ENCODE data around the gene PLXNA4.

Gene PLXNA4

GRCh38 chr7:132158841-132159240, 417.4 kb downstream of the PLXNA4 start:
- no peak for DNase-seq (ENCODE audit: low read depth in 2 of 3, low spot score in 1 of 3)

DNA sequence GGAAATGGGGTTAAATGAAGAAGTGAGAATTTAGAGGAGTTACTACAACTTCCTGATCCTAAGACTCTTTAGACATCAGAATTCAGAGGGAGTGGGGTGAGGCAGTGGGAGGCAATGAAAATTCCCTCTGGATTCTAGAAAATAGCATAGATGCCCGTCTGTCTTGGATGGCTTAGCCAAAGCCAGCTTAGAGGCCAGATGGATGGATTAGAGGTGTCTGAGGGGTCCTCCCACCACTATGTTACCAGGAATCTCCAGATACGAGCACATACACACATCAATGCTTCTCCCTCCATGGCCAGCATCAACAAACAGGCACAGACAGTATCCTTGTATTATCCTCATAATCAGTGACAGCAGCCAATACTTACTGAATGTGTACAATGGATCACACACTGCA, 418.1 kb downstream of the PLXNA4 start:
- DNase-seq (ENCODE audit: low read depth in 2 of 3, low spot score in 1 of 3), result no peak

DNA sequence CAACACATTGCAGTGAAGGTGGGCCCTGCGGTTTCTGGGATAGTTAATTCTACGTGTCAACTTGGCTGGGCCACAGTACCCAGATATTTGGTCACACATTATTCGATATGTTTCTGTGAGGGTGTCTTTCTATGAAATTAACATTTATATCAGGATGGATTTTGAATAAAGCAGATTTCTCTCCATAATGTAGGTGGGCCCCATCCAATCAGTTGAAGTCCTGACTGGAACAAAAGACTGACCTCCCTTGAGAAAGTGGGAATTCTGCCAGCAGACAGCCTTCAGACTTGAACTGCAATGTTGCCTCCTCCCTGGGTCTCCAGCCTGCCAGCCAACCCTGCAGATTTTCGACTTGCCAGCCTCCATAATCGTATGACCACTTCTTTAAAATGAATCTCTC, 420.6 kb downstream of the PLXNA4 start:
- no peak for DNase-seq (ENCODE audit: low read depth in 2 of 3, low spot score in 1 of 3)

DNA sequence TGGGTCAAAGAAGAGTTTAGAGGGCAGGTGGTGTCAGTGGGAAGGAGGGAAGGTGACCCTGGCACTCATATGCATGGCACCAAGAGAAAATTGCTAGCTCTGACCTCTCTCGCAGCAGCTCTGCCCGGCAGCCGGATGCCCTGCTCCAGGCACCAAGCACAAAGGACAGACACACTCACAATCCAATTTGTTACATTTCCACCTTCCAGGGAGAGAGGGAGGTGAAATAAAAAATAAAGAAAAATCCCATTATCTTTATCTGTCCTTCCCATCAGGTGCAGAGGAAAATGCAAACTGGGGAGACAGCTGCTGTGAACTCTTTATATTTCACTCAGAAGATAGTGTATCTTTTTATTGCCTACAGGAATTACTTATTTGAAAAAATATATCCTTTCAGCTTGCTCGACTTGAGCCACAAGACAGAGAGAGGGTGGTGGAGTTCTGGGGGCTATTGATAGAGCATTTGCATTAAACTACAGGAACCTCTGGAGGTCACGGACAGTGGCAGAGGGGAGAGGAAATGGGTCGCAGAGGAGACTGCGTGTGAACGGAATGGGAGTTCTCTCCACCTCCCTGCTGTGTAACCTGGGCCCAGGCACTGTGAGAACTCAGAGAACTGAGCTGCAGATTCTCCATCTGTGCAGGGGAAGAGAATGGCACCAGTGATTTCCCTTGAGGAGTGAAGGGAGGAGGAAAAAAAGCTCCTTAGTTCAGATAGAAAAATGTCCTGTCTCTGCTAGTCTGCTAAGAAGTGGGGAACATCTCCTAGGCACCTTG, 421.4 kb downstream of the PLXNA4 start:
- DNase-seq (ENCODE audit: low read depth in 2 of 3, low spot score in 1 of 3), result no peak

- no peak for DNase-seq (ENCODE audit: low read depth in 2 of 3, low spot score in 1 of 3)
Observed at GRCh38 chr7:132154248-132154647, 422.0 kb downstream of the PLXNA4 start.

DNA sequence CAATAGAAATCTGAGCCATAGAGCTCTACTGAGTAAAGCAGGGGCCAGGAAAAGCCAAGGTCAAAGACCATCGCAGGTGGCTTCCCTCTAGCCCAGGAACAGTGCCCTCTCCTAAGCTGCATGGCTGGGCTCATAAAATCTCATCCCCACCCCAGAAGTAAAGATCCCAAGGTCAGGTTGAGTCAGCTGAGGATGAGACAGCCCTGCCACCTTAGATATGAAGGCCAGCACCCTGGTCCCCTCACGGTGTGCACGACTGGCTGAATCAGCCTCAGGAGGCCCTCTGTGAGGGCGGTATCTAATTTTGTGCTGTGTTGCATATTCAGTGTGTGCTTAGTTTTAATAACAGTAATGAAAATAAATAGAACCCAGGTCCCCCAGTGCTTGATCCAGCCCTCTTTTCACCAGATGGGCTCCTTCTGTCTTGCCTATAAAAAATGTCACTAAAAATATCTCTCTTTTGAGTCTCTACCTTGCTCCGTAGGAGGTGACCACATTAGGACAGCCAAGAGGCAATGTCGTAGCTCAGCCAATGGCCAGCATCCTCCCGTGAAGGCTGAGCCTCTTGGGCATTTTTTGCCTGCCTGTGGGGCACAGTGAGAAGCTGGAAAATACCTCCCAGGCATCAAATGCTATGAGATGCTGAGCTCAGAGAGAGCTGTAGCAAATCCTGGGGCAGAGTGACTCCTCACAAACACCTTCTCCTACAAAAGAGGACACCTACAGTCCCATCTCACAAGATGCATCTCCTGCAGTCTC, 424.0 kb downstream of the PLXNA4 start:
- DNase-seq (ENCODE audit: low read depth in 2 of 3, low spot score in 1 of 3), result no peak

GRCh38 chr7:132150711-132151110, 425.6 kb downstream of the PLXNA4 start:
- no peak for DNase-seq (ENCODE audit: low read depth in 2 of 3, low spot score in 1 of 3)

- DNase-seq (ENCODE audit: low read depth in 2 of 3, low spot score in 1 of 3), result no peak
Observed at GRCh38 chr7:132149436-132150304, 426.6 kb downstream of the PLXNA4 start.

DNA sequence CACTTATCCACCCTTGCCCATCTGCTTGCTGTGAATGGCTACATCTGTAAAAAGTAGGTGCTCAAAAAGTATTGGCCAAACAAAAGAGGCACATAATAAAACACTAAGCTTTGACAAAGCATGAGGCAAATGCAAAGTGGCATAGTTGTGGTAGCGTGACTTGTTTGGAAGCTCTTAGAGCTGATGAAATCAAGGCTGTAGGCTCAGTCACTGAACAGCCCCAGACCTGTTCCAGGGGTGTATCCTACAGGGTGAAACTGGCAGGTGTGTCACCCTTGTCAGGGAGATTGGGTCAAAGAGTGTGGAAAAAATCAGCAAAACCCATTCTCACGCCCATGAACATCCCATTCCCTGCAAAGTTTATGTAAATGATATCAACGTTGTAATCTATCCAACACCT, 427.4 kb downstream of the PLXNA4 start:
- DNase-seq (ENCODE audit: low read depth in 2 of 3, low spot score in 1 of 3), result no peak

GRCh38 chr7:132145466-132145865, 430.8 kb downstream of the PLXNA4 start:
- DNase-seq (ENCODE audit: low read depth in 2 of 3, low spot score in 1 of 3), result no peak

DNA sequence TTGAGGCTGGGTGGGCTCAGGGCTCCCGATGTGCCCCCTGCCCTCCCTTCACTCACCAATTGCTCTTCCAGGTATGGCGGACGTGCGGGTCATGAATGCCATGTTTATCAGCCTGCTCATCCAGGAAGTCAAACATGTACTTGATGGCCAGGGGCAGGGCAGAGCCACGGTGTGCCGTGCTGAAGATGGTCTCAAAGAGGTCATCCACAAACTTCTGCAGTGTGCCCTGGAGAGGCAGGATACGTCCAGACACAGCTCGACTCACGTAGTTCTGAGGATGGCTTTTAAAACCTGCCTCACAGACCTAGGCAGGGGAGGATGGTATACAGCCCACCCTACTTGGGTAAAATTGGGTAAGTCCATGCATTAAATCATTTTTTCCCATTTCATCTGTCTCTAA, 431.2 kb downstream of the PLXNA4 start:
- no peak for DNase-seq (ENCODE audit: low read depth in 2 of 3, low spot score in 1 of 3)

- no peak for DNase-seq (ENCODE audit: low read depth in 2 of 3, low spot score in 1 of 3)
Observed at GRCh38 chr7:132142006-132142405, 434.3 kb downstream of the PLXNA4 start.

DNA sequence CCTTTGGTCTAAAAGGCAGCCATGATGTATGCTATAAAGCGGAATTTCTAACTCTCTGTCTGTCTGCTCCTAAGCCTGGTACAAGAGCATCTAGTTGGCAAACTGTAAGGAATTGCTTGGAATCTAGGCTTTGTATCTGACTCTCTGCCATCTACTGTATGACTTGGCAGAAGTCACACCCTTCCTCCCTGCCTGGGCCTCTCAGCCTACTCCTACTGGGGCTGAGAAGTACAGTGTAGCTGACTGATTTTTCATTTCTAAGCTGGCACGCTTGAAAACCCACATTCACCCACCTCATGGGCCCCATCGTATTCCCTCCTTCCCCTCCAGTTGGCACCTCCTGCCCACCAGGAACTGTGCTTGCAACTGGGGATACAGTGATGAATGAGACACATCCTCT, 435.2 kb downstream of the PLXNA4 start:
- DNase-seq (ENCODE audit: low read depth in 2 of 3, low spot score in 1 of 3), result no peak

DNA sequence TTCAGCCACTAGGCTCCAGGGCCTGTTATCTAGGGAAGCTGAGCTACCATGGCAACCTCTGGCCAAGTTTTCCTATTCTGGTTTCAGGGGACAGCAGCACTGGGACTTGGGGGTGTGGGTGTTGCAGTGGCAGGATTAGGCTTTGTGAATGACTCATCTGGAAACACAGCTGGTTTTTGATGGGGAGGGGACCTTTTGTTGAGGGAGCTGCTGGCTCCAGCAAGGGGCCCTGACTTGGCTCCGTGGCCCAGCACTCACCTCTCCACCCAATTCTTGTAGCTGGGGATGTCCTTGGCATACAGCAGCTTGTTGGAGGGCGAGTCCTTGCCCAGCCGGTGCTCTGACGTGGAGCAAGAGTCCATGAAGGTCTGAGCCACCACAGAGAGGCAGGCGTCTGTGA, 435.9 kb downstream of the PLXNA4 start:
- DNase-seq (ENCODE audit: low read depth in 2 of 3, low spot score in 1 of 3), result no peak

DNA sequence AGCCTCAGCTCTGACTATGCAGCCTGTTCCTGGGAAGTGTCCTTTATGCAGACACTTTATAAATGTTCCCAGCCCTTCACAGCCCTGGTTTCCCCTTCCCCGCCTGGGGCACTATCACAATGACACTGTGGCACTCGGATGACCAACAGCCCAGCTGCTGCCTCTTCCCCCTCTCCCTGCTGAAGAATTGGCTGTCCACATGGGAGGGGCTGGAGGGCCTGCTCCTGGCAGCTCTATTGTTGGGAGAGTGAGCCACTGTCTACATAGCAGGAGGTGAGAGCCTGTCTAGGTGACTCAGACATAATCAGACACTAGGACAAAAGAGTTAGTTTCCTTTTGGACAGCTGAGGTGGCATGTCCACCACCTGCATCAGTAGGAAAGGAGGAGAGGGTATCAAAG, 437.5 kb downstream of the PLXNA4 start:
- no peak for DNase-seq (ENCODE audit: low read depth in 2 of 3, low spot score in 1 of 3)

DNA sequence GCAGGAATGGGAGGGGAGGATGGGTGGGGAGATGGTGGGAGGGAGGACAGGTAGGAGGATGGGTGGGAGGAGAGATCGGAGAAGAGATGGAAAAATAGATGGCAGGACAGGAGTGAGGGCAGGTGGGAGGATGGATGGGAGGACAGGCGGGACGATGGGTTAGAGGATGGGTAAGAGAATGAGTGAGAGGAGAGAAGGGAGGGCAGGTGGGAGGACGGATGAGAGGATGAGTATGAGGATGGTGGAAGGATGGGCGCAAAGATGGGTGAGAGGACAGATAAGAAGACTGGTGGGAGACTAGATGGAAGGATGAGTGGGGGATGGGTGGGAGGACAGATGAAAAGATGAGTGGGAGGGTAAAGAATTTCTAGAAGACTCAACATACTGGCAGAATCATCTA, 438.6 kb downstream of the PLXNA4 start:
- no peak for DNase-seq (ENCODE audit: low read depth in 2 of 3, low spot score in 1 of 3)

GRCh38 chr7:132135746-132136385, 440.4 kb downstream of the PLXNA4 start:
- no peak for DNase-seq (ENCODE audit: low read depth in 2 of 3, low spot score in 1 of 3)

- no peak for DNase-seq (ENCODE audit: low read depth in 2 of 3, low spot score in 1 of 3)
Observed at GRCh38 chr7:132134814-132135445, 441.3 kb downstream of the PLXNA4 start.

GRCh38 chr7:132133501-132133900, 442.8 kb downstream of the PLXNA4 start:
- DNase-seq (ENCODE audit: low read depth in 2 of 3, low spot score in 1 of 3), result no peak

GRCh38 chr7:132131196-132131595, 445.1 kb downstream of the PLXNA4 start:
- no peak for DNase-seq (ENCODE audit: low read depth in 2 of 3, low spot score in 1 of 3)

- DNase-seq (ENCODE audit: low read depth in 2 of 3, low spot score in 1 of 3), result no peak
Observed at GRCh38 chr7:132130497-132130896, 445.8 kb downstream of the PLXNA4 start.
